ENCODE data around the gene NAV2.

Gene NAV2

DNA sequence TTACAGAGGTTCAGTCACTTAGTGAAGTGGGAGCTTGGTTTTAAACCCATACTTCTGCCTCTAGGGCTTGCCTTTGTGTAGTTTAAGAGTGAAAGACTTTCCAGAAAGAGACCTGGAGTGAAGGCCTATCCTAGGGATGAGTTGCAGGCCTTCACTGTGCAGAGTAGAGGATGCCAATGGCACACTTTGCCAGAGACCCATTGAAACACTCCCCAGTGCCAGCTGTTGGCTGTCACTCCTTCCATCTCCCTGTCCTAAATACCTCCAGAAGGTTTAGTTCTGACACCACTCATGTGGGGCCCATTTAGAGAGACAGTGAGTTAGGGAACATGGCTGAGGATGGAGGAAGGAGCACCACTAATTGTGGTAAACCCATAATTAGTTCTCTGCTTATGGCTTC is 31.5 kb downstream of the NAV2 start:
- DNase-seq (ENCODE audit: low read depth, low spot score) = no peak

DNA sequence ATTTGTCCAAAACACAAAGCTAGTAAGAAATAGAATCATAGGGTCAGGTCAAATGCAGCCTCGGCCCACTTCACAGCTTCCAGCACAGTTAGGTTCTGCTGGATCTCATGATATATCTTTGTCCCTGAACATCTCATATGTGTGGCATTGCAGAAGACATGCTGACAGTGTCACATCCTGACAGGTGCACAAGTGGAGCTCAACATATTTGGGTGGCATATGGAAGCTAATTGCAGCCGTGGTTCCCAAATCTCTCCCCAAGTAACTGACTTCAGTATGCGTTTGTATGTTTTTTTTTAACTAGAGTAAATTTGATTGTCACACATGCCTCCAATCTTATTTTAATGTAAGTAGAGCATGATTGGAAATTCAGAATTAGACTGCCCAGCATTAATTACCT is 33.4 kb downstream of the NAV2 start:
- no peak for DNase-seq (ENCODE audit: low read depth, low spot score)

GRCh38 chr11:19747634-19748033 is 35.0 kb downstream of the NAV2 start:
- DNase-seq (ENCODE audit: low read depth, low spot score) = no peak

DNA sequence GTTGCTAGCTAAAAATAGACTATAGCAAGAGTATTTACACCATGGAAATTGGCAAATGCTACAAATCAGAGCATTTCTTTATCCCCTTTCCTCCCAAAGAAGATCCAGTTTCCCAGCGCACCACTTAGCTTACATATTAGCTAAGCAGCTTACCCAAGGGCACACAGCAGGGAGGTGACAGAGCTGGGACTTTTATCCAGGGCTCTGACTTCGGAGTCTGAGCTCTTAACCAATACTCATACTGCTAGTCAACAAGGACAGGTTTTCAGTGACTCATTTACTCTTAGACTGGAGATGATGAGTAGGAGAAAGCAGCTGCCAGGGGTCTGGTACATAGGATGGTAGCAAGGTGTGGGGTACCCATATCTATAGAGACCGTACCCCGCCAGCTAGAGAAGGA is 38.4 kb downstream of the NAV2 start:
- DNase-seq (ENCODE audit: low read depth, low spot score) = no peak

- no peak for DNase-seq (ENCODE audit: low read depth, low spot score)
Measured at GRCh38 chr11:19753451-19754106, 40.9 kb downstream of the NAV2 start.

DNA sequence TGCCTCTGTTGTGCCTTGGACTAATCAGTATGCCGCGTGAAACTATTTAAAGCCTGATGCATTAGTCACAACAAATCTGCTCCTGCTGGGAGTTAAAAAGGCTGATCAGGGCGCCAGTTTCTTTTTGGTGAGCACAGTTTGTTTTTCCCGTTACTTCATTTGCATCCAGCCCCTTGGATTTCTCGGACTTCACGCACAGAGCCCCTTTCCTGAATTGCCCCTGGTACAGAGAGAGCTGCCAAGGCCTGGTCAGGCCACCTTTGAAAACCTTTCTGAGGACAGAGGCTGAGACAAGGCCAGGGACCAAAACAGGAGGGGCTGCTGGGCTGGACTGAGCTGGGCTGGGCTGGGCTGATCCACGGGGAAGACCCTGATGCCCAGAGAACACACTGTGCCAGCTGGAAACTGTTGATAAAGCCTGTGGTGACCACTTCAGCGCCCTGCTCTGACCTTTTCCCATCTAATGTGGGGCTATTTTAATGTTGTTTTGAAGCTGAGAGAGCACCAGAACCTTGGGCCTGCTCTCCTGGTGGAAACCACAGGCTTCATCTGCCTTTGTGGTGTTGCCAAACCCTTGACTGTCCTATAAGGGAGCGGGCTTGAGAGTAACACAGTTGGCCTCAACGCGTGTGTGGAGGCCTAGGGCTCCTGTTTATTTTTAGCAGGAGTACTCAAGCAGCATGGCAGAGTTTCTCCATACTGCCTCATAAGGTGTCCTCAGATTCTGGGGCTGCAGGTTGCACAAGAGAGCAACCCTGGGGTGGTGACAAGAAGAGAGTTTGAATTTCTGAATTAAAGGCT is 44.2 kb downstream of the NAV2 start:
- DNase-seq (ENCODE audit: low read depth, low spot score) = no peak

GRCh38 chr11:19759389-19759788 is 46.8 kb downstream of the NAV2 start:
- no peak for DNase-seq (ENCODE audit: low read depth, low spot score)

DNA sequence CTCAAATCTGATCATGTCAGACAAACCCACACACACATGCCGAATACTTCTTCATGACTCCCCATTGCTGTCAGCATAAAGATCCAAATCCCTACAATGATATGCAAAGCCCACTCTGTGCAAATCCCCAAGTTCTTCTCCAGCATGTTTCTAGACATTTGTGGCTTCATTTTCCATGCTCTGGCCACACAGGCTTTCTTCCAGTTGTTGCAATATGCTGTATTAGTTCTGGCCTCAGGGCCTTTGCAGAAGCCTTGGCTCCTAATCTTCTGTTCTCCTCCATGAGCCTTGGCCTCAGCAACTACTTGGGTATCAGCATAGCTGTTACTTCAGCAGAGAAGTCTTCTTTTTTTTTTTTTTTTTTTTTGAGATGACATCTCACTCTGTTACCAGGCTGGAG is 49.6 kb downstream of the NAV2 start:
- no peak for DNase-seq (ENCODE audit: low read depth, low spot score)

- DNase-seq (ENCODE audit: low read depth, low spot score) = no peak
Measured at GRCh38 chr11:19763330-19763729, 50.7 kb downstream of the NAV2 start.

- DNase-seq (ENCODE audit: low read depth, low spot score) = no peak
Measured at GRCh38 chr11:19766206-19766605, 53.6 kb downstream of the NAV2 start.

DNA sequence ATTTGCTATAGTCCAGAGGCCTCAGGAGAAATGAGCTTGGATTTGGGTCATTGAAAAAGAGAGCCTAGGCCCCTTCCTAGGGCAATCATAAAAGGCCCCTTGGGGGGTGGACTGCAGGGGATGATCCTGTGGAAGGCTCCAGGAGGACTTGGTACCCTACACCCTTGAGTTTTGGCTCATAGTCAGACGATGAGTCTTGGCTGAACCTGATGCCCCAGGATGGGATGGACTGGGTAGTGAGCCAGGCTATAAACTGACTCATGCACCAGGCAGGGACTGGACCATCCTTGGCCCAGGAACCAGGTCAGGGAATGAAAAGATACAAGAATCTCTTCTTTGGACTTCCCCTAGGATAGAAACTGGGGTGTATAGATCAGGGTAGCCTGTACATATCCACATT is 54.2 kb downstream of the NAV2 start:
- no peak for DNase-seq (ENCODE audit: low read depth, low spot score)

- DNase-seq (ENCODE audit: low read depth, low spot score) = peak; percentile 21
Measured at GRCh38 chr11:19767627-19768151, 55.1 kb downstream of the NAV2 start.

DNA sequence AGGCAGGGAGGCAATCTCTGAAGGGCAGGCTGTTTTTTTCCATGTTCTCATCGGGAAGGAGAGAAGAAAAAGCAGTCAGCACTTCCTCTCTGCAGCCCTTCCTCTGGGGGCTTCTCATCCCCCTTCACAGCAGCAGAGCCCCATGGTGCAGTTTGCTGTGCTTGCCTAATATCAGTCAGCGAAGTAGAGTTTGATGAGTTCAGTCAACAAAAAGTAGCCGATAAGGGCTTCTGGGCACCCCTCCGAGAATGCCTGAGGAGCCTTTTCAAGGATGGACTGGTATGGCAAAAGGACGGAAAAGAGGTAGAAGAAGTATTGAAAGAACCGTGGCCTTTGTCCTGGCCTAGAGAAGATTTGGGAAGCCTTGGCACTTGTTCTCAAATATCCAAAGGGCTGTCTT is 55.6 kb downstream of the NAV2 start:
- DNase-seq (ENCODE audit: low read depth, low spot score) = no peak

DNA sequence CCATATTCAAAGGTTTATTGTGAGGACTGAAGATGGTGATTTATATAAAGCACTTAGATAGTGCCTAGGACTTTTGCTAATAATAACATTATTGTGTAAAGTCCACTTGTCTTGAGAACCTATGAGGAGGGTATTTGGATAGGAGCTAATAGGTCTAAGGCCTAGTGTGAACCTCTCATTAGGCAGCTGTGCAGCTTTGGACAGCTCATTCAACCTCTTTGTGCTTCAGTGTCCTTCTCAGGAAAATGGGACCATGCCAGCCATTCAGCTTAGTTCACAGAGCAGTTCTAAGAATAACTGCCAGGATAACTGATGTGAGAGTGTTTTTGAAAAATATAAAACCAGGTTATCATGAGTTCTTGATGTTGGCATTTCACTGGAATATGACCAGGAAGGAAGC is 56.2 kb downstream of the NAV2 start:
- no peak for DNase-seq (ENCODE audit: low read depth, low spot score)

GRCh38 chr11:19769820-19770219 is 57.2 kb downstream of the NAV2 start:
- DNase-seq (ENCODE audit: low read depth, low spot score) = peak; percentile 45

DNA sequence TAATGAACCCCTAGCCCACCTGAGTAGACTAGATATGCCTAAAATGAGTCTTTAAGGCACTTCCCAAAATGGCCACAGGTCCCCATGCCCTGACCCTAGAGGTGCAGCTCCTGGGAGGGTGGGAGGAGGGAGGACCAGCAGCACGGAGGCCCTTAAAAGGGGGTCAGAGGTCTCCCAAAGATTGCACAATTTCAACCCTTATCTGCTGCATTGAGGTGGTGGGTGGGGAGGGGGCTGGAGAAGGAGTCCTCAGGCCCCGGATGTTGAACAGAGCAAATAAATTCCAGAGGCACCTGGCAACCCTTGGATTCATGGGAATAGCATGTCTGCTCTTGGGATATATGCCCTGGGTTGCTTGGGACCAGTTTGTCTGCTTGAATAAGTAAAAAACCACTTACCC is 57.6 kb downstream of the NAV2 start:
- no peak for DNase-seq (ENCODE audit: low read depth, low spot score)

DNA sequence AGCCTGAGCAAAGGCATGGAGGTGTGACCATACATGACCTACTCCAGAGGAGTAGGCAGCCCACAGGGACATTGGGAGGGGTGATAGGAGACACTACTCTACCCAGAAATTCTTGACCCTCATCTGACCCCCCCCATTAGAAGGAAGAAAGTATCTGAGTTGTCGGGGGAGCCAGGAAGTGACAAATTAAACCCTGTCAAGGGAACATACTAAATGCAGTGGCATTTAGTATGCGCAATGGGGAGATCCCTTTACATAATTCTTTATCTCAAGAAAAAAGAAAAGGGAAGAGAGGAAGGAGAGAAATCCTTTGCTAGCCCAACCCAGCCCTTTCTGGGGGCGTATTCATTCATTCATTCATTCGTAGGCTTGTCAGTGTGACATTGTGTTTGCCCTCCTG is 58.8 kb downstream of the NAV2 start:
- DNase-seq (ENCODE audit: low read depth, low spot score) = no peak

DNA sequence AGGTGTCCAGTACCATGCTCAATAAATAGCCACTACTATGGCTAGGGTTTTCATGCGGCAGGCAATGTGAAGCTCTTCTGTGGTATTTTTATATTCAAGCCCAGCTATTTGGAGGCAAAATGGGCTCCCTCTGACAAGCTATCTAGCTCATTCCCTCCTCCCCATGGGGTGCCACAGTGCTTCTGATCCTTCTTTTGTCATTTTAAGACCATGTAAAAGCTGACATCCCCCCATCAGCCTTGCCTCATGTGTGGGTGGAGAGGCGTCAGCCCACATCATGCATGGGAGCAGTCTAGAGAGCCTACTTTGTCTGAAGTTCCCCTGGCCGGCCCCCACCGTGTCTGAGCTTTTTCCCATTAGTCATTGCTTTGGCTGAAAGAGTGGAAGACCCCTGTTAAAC is 59.8 kb downstream of the NAV2 start:
- DNase-seq (ENCODE audit: low read depth, low spot score) = no peak

DNA sequence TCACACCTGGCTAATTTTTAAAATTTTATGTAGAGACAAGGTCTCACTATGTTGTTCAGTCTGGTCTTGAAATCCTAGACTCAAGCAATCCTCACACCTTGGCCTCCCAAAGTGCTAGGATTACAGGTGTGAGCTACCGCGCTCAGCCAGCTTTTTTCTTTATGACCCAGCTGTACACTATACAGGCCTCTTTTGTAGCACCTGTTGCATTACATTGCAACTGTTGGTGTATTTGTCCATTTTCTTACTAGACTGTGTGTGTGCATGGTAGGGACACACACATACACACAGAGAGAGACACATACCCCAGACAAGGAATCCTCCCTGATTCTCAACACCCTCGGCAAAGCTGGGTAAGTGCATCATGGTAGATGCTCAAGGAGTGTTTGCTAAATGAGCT is 61.7 kb downstream of the NAV2 start:
- DNase-seq (ENCODE audit: low read depth, low spot score) = no peak

DNA sequence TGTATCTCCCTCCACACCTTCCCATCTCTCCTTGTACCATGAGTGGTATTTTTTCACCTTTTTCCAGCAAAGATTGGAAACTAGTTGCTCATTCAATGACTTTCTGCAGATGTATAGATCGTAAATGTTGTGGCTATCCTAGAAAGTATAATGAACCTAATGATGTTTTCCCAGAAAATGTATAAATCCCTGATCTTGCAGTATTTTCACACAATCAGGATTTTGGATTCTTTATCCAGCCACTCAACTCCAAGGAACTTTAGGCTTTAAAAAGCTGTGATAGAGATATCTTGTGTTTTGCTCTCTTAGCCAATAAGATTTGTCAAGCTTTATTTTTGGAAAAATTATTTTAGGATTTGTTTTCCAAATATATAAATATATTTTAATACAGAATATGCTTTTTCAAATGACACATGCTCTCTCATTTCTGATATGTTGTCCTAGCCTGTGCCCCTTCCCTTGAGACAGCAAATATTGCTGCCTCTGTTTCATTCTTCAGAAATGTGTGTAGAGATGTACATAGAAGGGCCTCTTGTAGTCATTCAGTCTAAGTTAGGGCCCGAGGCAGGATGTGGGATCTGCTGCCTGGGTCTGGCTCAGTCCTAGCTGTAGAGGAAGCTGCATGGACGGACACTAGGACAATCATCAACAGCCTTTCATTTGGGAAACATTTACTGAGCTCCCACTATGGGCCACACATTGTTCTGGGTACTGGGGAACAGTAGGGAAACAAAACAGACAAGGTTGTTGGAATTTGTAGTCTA is 62.4 kb downstream of the NAV2 start:
- DNase-seq (ENCODE audit: low read depth, low spot score) = no peak

DNA sequence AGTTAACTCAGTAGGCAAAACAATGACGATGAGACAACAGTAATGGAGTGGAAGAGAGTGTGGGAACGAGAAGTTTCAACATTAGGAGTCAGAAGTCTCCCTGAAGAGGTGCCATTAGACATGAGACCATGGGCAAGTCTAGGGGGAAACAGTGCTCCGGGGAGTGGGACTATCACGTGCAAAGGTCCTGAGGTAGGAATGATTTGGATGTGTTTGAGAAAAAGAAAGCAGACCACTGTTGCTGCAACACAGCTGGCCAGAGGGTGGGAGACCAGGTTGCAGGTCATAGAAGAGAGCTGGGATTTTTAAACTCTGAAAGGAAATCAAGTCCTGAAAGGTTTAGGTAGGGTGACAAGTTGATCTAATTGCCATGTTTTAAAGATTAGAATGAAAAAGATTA is 63.0 kb downstream of the NAV2 start:
- no peak for DNase-seq (ENCODE audit: low read depth, low spot score)

GRCh38 chr11:19777039-19777376 is 64.4 kb downstream of the NAV2 start:
- no peak for DNase-seq (ENCODE audit: low read depth, low spot score)
